BJ (cell line): ENCODE results near the gene C4orf50. TPM values are rescaled to one million over a fixed set of nuclear protein-coding genes. Genes with fewer than 3 reads are reported as not detected.

Experiments
- CTCF ChIA-PET: fragments of 350-600 bp; formaldehyde crosslinking; extraction: SDS; loops from one replicate; lab custom pipeline; 2021; ENCODE audit warnings: antibody characterized with exemption, inconsistent platforms; lab: Yijun Ruan, JAX
- POLR2A ChIA-PET: fragments of 300-600 bp; sonication (Branson Sonifier 250); formaldehyde crosslinking; extraction: SDS; loops from one replicate; lab custom pipeline; 2021; ENCODE audit warnings: antibody characterized with exemption; lab: Charles Lee
- DNase-seq: peaks from one replicate; pipeline ENCODE4 v3.0.0-alpha.2; 2011; ENCODE audit warnings: low read depth
- H3K27me3 ChIP-seq: 2 replicates; pipeline ENCODE4 v1.6.0; 2011; ENCODE audit warnings: low read length; ENCODE audit not compliant: control insufficient read depth, insufficient read depth
- H3K36me3 ChIP-seq: 2 replicates; pipeline ENCODE4 v1.5.1; 2011; ENCODE audit warnings: low read length; ENCODE audit not compliant: control insufficient read depth, insufficient read depth
- H3K4me3 ChIP-seq: 2 replicates; pipeline ENCODE4 v1.5.1; 2011; ENCODE audit warnings: low read depth, mild to moderate bottlenecking, control low read depth, low read length
- polyA plus RNA-seq: library from polyadenylated mRNA; depleted of rRNA; stranded (reverse); fragments of >200 nt; gene quantifications from 2 replicates; pipeline ENCODE4 v1.2.3, GENCODE V29; 2011
- TF ChIP-seq, protein P1 (sequence below): IDR thresholded peaks from 2 replicates; pipeline ENCODE4 v1.5.1; 2011; ENCODE audit warnings: low read depth, mild to moderate bottlenecking, control low read depth, inconsistent platforms, low read length, moderate library complexity; ENCODE audit not compliant: insufficient read depth

C4orf50 gene
- polyA plus RNA-seq, 1 experiment = not detected

DNA sequence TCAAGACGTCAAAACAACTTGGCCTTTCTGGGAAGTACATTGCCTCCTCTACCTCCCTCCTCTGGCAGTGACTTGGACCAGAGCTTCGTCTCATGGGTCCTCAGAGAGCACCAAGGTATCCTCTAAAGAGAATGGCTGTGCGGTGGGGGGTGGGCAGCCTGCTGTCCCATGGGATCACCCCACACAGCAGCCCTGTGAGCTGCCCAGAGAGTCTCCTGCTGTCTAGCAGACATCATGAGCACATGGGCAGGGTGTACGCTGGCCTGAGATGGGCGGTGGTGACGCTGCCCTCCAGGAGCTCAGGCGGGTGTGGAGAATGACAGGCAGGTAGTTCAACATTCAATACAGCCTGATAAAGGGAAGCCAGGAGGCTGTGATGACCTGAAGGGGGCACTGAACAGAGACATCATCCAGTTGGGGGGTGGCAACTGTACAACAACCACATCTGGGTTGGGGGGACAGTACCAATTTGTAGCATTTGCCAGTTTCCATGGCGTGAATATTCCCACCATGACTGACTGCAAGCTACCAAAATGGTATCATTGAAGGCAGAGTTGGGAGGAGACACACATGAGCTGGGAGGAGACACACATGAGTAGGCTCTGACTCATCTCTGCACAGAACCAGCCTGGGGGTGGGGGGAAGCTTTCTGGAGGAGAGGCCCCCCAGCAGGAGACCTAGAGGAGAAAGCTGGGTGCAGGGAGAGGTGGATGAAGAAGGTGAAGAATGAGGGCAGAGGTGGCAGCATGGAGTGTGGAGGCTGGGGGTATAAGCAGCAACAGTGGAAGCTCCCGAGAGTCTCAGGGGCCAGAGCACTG, 35.9 kb downstream of the C4orf50 start:
- ChIA-PET CTCF (interaction anchor here (1.3 to 1.6 kb wide), 3 partner anchors 16 to 17 kb away, joined by 3 to 6 read pairs (median 4); no protein-coding TSS in a partner anchor), POLR2A (no interaction called here)
- TF ChIP-seq, protein P1, sequence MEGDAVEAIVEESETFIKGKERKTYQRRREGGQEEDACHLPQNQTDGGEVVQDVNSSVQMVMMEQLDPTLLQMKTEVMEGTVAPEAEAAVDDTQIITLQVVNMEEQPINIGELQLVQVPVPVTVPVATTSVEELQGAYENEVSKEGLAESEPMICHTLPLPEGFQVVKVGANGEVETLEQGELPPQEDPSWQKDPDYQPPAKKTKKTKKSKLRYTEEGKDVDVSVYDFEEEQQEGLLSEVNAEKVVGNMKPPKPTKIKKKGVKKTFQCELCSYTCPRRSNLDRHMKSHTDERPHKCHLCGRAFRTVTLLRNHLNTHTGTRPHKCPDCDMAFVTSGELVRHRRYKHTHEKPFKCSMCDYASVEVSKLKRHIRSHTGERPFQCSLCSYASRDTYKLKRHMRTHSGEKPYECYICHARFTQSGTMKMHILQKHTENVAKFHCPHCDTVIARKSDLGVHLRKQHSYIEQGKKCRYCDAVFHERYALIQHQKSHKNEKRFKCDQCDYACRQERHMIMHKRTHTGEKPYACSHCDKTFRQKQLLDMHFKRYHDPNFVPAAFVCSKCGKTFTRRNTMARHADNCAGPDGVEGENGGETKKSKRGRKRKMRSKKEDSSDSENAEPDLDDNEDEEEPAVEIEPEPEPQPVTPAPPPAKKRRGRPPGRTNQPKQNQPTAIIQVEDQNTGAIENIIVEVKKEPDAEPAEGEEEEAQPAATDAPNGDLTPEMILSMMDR = no peak
- Histone ChIP-seq H3K36me3 (no peaks in the 10 kb centered on the region), H3K4me3 (no peak overlapping the region), H3K27me3 (no peaks in the 10 kb centered on the region)
- no peak for DNase-seq

DNA sequence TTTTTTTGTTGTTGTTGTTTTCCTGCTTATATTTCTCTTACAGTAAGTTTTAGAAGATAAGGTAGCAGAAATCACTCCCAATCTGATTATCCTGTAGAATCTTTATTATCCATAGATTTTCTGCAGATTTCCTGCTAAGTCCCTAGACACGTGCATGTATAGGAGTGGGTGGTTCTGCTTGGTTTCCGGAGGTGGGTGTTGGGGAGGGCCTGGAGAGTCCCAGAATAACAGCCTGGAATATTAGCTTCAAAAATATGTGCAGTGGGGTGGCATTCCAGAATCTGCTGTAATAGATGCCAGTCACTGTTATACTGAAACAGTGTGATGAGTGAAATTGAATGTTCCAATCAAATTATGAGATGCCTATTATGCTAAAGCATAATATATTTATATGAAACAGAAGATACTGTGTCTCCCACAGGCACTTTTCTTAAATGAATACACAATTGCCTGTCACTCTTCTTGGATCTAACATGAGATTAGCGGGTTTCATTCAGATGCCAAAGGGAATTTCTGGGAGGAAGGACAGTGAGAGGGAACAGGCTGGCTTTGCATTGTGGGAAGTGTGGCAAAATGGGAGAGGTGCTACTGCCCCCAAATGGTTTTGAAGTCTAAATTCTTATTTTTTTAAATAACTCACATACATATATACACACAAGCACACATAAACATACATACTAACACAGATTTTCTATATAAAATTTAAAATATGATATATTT, 37.6 kb downstream of the C4orf50 start:
- no peak for DNase-seq
- TF ChIP-seq, protein P1 = no peak
- CTCF ChIA-PET = no interaction called here
- Histone ChIP-seq H3K27me3 (no peaks in the 10 kb centered on the region), H3K4me3 (no peak overlapping the region), H3K36me3 (no peaks in the 10 kb centered on the region)
- POLR2A ChIA-PET = no interaction called here

DNA sequence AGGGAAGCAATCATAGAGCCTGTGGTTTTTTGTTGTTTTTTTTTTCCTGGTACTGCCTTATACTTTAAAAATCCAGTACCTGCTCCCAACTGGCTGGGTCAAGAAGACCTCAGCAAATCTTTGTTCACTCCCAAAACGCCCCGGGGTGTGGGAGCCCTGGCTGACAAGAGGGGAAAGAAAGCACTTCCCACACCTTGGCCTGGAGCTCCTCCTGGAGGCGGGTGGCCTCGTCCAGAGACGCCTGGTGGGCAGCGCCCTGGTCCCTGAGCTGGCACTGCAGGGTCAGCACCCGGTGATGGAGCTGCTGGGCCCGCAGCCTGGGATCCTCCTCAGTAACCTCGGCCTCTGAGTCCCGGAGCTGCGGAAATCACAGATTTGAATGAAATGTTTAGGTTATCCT, 38.2 kb downstream of the C4orf50 start:
- TF ChIP-seq, protein P1 = peak; percentile 17; the same call in 1 of the 2 replicates
- DNase-seq = no peak
- Histone ChIP-seq H3K36me3 (no peaks in the 10 kb centered on the region), H3K4me3 (no peak overlapping the region), H3K27me3 (no peaks in the 10 kb centered on the region)
- ChIA-PET CTCF (no interaction called here), POLR2A (no interaction called here)

DNA sequence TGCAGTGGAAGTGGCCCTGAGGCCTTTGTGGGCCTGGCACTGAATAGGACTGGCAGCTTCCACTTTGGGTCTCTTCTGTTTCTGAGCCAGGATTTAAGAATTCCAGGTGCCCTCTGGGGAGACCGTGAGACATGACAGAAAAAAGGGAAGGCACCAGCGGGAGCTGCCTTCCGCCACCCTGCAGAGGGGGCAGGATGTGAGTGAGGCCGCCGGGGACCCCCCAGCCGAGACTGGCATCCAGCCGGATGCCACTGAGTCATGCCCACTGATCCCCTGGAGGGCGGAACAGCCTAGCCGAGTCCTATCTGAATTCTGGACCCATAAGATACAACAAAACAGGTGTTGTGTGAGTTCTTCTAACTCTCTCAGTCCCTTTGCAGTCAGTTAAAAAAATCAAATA, 41.3 kb downstream of the C4orf50 start:
- no peaks in the 10 kb centered on the region for H3K36me3 ChIP-seq
- no peaks in the 10 kb centered on the region for H3K27me3 ChIP-seq
- TF ChIP-seq, protein P1 = no peak
- POLR2A ChIA-PET = no interaction called here
- H3K4me3 ChIP-seq = no peak overlapping the region
- CTCF ChIA-PET = no interaction called here
- DNase-seq = no peak

DNA sequence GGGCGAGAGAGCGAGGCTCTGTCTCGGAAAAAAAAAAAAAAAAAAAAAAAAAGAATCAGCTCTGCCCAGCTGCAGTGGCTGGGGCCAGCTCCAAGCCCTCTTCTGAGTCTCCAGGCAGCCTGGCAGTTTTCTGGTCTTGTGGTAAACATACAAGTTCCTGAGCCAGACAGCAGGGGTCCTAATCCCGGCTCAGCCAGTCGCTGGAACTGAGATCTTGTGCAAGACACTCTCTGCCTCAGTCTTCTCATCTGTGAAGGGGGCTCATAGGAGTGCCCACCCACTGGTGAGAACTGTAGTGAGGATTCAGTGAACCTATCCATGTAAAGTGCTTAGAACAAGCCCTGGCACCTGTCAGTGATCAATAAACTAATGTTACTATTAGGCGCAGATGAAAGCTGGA, 41.8 kb downstream of the C4orf50 start:
- no peaks in the 10 kb centered on the region for H3K36me3 ChIP-seq
- TF ChIP-seq, protein P1 = no peak
- H3K27me3 ChIP-seq = no peaks in the 10 kb centered on the region
- POLR2A ChIA-PET = no interaction called here
- CTCF ChIA-PET = no interaction called here
- no peak for DNase-seq
- no peak overlapping the region for H3K4me3 ChIP-seq
